ENCODE results near the gene CNOT9.
"Not testable (repeated sequence)": the region's sequence is repeated elsewhere in the genome, so short reads cannot be mapped to it uniquely, and the experiment has no call there.

CNOT9 gene

GRCh38 chr2:218568190-218569037, at the start of gene CNOT9, which contains the start of gene USP37:
Gene CNOT9 (plus strand): TSS chr2:218568839. CDS start chr2:218568955, 116 bp downstream.
Gene USP37 (minus strand): TSS chr2:218568351. CDS start chr2:218558653, 9,698 bp downstream.
- peak; percentile 99 for DNase-seq (ENCODE audit: low read depth)

- no peak for DNase-seq (ENCODE audit: low read depth)
These were observed 49.8 kb upstream of the CNOT9 start for GRCh38 chr2:218518876-218519275.

GRCh38 chr2:218523651-218524050, 45.0 kb upstream of the CNOT9 start:
- no peak for DNase-seq (ENCODE audit: low read depth)

- not testable (repeated sequence) for DNase-seq (ENCODE audit: low read depth)
These were observed 40.2 kb upstream of the CNOT9 start for GRCh38 chr2:218528409-218528808.

- DNase-seq (ENCODE audit: low read depth), result no peak
These were observed 38.6 kb upstream of the CNOT9 start for GRCh38 chr2:218529990-218530389.

- peak; percentile 24 for DNase-seq (ENCODE audit: low read depth)
These were observed 31.7 kb upstream of the CNOT9 start for GRCh38 chr2:218536804-218537494.

GRCh38 chr2:218540015-218540414, 28.6 kb upstream of the CNOT9 start:
- DNase-seq (ENCODE audit: low read depth), result peak; percentile 65

- no peak for DNase-seq (ENCODE audit: low read depth)
These were observed 22.6 kb upstream of the CNOT9 start for GRCh38 chr2:218546012-218546411.

- no peak for DNase-seq (ENCODE audit: low read depth)
These were observed 21.1 kb upstream of the CNOT9 start for GRCh38 chr2:218547511-218547910.

- DNase-seq (ENCODE audit: low read depth), result no peak
These were observed 20.7 kb upstream of the CNOT9 start for GRCh38 chr2:218547978-218548377.

- DNase-seq (ENCODE audit: low read depth), result not testable (repeated sequence)
These were observed 14.4 kb upstream of the CNOT9 start for GRCh38 chr2:218554225-218554624.

GRCh38 chr2:218555527-218555926, 13.1 kb upstream of the CNOT9 start:
- DNase-seq (ENCODE audit: low read depth), result no peak

GRCh38 chr2:218557941-218558340, 10.7 kb upstream of the CNOT9 start:
- DNase-seq (ENCODE audit: low read depth), result no peak

GRCh38 chr2:218558986-218559385, 9.7 kb upstream of the CNOT9 start:
- no peak for DNase-seq (ENCODE audit: low read depth)

- DNase-seq (ENCODE audit: low read depth), result no peak
These were observed 4.6 kb upstream of the CNOT9 start for GRCh38 chr2:218564056-218564455.

- DNase-seq (ENCODE audit: low read depth), result no peak
These were observed 2.3 kb upstream of the CNOT9 start for GRCh38 chr2:218566296-218566695.

GRCh38 chr2:218567797-218568189, 846 bp upstream of the CNOT9 start:
- DNase-seq (ENCODE audit: low read depth), result no peak

- DNase-seq (ENCODE audit: low read depth), result peak; percentile 87
These were observed 396 bp downstream of the CNOT9 start for GRCh38 chr2:218569038-218569431.

- peak; percentile 66 for DNase-seq (ENCODE audit: low read depth)
These were observed 1.2 kb downstream of the CNOT9 start for GRCh38 chr2:218569661-218570500.

GRCh38 chr2:218570850-218571249, 2.2 kb downstream of the CNOT9 start:
- peak; percentile 48 for DNase-seq (ENCODE audit: low read depth)

- no peak for DNase-seq (ENCODE audit: low read depth)
These were observed 8.2 kb downstream of the CNOT9 start for GRCh38 chr2:218576854-218577253.

Data from ELR (cell line).